NCI-H345 treated with DMSO at 0.1 percent for 48 hours (cell line): Measurements from ENCODE around the gene RASAL3.
"Not testable (repeated sequence)": the region's sequence is repeated elsewhere in the genome, so short reads cannot be mapped to it uniquely, and the experiment has no call there.

Experiments
- DNase-seq: peaks from one replicate; lab custom pipeline; 2025; ENCODE audit not compliant: unreplicated experiment; lab: John Stamatoyannopoulos, UW

The RASAL3 gene

DNA sequence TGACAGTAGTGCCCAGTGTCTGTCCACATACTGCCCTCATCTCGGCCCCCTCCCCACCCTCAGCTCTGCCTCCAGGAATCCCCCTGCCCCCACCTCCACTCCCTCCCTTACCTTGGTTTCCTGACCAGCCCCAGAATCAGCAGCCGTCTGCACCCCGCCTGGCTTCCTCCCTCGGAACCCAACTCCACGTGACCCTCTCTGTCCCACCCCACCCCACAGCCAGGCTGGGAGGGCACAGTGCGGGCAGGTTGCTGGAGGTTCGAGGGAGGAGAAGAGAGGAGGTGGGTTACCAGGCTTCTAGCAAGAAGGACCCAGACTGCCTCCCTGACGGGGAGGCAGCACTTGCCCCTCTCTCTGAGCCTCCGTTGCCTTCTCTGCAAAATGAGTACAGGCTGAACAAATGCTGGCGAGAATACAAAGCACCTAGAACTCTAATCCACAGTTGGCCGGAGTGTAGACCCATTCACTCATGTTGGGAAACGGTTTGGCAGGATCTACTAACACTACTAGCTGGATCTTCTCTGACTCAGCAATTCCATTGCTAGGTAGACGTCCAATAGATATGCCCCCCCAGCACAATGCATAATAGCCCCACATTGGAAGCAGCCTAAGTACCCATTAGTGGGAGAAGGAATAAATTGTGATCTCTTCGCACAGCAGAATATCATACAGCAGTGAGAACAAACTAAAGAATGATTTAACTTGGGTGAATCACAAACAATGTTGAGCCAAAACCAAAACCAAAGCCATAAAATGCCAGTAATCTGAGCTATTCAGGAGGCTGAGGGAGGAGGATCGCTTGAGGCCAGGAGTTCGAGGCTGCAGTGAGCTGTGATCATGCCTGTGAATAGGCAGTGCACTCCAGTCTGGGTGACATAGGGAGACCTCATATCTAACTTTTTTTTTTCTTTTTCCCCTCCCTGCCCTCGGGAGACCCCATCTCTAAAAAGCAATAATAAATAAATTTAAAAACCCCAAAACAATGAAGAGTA, at the start of gene RASAL3:
Gene RASAL3 (minus strand): TSS at position 151 of the 992 bp plus-strand sequence. CDS start 186 bp downstream, outside the sequence.
- DNase-seq: no peak

DNA sequence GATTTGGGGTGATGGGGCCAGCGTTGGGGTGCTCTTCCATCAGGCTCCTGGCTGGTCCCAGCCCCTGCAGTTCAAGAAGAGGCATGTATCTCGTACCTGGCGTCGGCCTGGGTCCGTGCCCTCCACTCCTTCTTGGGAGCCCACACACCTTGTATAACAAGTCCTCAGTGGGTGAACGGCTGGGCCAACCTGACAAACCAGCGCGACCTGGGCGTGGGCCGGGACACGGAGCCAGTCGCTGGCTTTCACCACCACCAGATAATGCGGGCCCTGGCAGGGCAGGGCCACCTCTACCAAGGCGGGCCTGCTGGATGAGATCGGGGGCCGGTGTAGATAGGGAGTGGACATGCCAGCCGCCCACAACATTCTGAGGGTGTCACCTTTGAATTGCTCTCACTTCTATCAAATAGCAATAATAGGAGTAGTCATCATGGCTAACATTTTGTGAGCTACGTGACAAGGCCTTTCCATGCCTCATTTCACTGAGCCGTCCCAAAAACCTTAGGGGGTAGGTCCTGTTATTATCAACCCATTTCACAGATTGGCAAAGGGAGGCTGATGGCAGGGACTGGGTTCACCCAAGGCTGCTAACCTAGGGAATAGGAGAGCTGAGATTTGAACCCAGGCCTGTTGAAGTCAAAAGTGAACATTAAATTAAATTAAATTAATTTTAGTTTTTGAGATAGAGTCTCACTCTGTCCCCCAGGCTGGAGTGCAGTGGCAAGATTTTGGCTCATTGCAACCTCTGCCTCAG, 47.5 kb upstream of the RASAL3 start:
- no peak for DNase-seq

DNA sequence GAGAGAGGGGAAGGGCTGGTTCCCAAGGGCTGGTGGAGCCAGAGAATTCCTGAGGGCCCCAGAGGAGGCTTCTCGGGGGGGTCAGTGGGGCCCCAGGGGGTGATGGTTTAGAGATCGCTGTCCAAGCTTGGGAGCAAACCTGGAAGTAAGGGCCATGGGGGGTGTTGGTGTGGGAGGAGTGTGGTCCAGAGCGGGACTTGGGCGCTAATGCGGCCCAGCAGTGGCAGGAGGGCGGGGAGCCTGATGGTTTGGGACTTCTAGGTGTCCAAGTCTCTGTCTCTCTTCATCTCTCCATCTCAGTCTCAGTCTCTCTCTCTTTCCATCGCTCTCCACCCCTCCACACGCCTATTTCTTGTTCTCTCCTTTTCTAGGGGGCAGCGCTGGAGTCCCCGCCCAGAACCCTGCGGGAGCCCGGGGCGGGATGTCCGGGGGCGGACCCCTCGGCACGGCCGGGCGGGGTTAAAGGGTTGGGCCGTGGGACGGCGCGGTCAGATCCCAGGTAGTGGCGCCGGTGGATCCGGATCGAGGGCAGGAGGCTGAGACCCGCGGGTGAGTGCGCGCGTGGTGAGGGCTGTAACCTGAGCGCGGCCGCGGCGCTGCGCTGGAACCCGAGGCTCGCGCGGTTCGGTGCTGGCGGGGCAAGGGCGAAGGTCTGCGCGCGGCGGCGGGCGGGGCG, 43.8 kb upstream of the RASAL3 start, which contains the start of gene CYP4F22:
Gene CYP4F22 (plus strand): TSS at position 491 of the 676 bp plus-strand sequence. CDS start 16,812 bp downstream, outside the sequence.
- DNase-seq: no peak

DNA sequence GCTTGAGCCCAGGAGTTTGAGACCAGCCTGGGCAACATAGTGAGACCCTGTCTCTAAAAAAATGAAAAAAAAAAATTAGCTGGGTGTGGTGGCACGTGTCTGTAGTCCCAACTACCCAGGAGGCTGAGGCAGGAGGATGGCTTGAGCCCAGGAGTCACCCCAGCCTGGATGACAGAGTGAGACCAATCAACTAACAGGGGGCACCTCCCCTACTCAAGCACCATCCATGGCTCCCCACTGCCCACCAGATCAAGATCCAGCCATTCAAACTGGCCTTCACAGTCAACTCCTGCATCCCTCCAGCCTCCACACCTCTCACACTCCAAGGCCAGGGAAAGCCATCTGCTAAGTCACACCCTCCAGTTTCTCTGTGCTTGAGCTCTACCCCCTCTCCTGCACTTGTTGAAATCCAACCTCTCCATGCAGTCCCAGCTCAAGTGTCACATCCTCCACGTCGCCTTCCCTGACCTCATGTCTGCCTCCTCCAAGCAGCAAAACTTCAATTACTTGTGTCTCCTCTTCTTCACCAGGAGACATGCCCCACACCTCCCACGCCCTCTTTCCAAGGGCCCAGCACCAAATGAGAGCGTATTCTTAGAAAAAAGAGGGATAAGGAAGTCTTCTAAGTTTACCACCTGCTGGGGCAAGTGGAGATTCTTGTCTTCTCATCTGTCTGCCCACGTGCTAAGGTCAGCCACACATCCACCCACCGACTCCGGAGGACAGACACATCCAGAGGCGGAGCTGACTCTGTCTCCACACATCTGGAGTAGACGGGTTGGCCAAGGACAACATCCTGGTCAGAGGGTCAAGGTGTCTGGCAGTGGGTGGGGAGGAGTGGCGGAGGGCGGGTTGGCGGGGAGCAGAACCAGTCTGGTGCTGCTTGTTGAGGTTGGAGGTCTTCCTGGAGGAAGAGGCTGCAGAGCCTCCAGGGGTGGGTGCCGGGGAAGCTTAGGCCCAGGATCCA, 43.0 kb upstream of the RASAL3 start:
- no peak for DNase-seq

DNA sequence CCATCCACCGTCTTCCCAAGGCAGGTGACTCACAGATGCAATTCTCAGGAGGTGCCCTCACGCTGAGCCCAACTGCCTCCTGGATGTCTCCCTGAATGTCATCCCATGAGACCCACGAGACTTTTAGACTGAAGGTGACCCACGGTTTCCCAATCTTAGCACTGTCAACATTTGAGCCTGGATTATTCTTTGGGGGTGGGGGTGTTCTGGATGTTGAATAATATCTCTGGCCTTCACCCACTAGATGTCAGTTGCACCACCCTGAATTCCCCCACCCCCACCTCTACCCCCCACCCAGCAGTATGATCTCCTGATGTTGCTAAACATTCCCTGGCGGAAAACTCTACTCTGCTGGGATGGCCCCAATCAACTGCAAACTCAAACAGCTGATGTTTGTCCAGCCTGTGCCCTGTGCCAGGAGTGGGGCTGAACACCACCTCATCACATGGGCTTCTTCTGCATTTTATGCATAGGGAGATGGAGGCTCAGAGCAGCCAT, 41.8 kb upstream of the RASAL3 start:
- DNase-seq: no peak

DNA sequence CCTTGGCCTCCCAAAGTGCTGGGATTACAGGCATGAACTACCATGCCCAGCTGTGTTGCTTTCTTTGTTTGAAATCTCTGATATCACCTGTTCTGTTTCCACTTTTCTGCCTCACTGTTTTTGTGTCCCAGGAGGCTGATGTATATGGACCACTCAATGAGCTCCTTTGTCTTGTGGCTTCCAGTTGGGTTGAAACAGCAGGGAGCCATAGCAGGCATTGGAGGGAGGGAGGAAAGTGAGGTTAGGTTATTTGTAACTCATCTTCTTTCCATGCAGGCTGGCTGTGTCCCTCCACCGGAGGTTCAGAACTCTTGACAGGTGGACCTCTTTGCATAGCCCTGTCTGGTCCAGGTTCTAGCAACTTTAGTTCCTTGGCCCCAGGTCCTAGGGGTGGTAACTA, 37.9 kb upstream of the RASAL3 start:
- DNase-seq: no peak

DNA sequence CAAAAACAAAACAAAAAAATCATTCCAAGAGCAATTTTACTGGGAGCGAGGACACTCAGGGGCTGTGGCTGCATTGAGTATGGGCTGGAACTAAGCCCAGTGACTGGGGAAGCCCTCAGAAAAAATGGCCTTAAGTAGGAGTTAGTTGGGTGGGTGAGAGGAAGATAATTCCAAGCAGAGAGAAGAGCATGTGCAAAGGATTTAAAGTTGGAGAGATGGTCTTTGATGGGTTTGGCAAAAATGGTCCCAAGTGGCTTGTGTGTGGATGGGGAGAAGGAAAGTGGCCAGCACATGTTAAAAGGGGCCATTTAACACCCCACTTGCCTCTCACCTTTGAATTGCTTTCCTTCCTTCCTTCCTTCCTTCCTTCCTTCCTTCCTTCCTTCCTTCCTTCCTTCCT, 37.3 kb upstream of the RASAL3 start:
- DNase-seq: no peak

DNA sequence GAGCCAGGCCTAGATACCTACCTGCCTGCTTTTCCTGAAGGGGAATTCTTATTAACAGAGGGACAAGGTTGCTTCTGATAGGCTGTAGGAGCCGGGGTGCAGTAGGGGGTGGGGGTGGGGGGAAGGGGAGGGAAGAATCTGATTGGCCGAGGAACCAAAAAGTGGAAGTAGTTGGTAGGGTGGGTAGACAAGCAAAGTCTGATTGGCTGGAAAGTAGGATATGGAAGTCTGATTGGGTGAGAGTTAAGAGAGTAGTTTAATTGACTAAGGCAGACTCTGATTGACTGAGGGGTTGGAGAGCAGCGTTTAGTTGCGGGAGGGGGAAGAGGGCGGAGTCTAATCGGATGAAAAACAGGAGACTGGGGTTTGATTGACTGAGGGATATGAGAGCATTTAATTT, 34.6 kb upstream of the RASAL3 start:
- DNase-seq: no peak

DNA sequence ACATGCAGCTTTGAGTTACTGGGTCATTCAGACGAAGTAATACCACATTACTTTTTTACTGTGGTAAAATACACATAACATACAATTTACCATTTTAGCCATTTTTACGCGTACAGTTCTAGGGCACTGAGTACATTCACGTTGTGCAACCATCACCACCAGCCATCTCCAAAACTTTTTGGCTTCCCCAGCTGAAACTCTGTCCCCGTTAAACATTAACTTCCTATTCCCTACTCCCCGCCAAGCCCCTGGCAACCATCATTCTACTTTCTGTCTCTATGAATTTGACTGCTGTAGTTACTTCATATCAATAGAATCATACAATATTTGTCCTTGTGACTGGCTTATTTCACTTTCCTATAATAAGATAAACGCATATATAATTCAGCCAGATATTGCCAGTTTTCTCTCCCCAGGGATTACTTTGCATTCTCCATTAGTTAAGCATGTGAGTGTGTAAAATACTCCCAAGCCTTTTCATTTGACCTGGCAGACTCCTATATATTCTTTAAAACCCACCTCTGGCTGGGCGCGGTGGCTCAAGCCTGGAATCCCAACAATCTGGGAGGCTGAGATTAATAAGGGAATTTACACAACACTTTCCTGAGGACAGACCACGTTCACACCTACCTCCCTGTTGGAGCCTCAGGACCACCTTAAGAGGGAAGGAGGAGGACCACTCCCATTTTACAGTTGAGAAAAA, 34.0 kb upstream of the RASAL3 start:
- no peak for DNase-seq

DNA sequence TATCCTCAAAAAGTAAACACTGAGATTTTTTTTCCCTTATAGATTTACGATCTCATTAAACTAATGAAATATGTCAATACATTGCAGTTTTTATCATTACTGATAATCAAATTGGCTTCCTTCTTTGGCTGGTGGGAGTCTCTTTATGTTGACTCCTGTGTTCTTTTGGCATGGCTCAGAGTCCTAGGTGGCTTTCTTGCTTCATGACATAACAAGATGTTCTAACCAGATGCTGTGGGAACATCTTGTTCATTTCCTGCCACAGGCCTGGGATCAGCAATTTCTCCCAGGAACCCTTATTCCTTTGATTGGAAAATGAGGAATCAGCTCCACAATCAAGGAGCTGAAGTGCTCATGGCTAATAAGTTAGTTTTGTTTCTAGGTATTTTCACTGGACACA, 30.8 kb upstream of the RASAL3 start:
- no peak for DNase-seq

DNA sequence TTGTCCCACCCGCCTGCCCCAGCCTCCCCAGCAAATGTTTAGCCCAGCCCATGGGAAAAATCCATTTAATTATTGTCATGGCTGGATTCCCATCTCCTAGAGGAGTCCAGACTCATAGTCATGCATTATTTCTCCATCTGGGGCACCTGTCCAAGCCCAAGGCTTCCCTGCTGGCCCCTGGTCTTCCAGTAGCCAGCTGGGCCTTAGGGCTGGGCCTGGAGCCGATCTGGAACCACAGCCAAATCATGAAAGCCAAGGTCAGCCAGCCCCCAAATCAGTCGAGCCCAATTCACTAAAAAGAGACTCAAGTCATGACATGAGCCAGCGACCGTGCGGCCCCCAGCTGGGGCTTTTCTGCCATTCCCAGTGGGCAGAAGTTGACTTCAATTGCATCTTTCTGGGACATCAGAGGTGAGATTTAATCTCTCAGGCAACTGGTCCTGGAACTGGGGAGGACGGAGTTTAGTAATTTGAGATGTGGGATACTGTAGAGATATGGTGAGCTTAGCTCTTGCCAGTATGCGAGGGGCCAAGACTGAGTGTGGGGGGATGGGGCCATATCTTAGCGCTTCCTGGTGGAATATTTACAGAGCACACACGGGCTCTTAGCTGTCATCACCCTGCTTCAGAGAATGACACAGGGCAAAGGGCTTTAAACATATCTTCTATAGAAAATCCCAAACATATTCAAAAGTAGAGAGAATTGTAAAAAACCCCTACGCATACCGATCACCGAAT, 24.3 kb upstream of the RASAL3 start:
- DNase-seq: no peak

DNA sequence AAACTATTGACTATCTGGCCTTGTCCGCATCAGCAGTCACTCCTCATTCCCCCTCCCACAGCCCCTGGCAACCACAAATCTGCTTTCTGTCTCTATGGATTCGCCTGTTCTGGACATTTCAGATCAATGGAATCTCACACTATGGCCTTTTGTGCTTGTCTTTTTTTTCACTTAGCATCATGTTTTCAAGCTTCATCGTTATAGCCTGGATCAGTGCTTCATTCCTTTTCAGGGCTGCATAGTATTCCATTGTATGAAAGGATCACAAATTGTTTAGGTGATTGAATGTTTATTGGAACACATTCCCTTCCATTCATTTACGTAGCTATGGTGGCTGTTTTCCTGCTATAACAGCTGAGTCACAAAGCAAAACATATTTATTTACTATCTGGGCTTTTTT, 22.7 kb upstream of the RASAL3 start:
- no peak for DNase-seq

DNA sequence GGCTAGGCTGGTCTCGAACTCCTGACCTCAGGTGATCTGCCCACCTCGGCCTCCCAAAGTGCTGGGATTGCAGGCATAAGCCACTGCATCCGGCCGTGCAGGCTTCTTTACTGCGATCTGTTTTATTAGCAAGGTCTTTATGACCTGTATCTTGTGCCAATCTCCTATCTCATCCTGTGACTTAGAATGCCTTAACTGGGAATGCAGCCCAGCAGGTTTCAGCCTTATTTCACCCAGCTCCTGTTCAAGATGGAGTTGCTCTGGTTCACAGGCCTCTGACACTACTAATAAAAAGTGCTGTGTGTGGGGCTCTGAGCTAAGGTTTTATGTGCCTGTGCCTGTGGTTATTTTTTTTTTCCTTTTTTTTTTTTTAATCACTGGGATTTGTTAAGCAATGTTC, 21.4 kb upstream of the RASAL3 start:
- DNase-seq: not testable (repeated sequence)

DNA sequence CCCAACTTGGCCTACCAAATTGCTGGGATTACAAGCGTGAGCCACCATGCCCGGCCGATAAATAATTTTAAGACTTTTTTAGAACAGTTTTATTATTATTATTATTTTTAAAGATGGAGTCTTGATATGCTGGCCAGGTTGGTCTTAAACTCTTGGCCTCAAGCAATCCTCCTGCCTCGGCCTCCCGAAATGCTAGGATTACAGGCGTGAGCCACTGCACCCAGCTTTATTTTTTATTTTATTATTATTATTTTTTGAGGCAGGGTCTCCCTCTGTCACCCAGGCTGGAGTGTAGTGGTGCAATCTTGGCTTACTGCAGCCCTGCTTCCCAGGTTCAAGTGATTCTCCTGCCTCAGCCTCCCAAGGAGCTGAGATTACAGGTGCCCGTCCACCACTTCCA, 16.7 kb upstream of the RASAL3 start:
- not testable (repeated sequence) for DNase-seq

DNA sequence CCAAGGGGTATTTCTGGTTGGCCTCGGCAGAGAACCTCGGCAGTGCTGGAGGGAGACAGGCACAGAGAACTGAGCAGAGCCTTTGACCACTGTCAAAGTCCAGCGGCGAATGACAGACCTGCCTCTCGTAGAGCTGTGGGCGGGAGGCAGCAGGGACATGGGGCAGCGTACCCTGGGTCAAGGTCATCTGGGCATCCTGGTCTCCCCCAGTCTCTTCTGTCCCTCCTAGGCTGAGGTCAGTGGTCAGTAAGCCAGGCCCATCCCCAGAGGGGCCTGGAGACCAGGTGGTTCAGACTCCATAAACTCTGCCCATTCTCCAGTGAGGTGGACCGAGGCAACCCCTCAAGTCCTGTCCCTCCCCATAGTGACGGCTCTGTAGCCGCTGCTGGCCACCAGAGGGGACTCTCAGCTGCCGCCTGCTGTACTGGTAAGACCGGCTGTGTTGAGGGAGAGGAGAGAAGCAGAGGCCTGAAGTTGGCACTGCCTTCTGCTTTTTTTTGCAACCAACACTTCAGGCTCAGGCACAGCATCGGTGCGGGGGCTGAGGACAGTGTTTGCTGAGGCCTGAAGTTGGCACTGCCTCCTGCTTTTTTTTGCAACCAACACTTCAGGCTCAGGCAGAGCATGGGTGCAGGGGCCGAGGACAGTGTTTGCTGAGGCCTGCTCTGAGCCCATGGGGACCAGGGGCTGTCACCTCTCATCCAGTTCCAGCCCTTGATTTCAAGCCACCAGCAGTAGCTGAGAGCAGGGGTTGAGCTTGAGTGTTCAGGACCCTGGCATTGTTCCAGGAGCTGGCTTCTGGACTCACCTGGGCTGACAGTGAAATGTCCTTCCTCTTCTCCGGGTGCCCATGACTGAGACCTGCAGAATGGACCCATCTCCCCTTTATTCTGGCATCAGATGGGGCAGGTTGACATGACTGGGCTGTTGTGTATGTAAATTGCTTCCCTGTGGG, 15.3 kb upstream of the RASAL3 start, which contains the start of gene PGLYRP2:
Gene PGLYRP2 (minus strand): TSS at position 111 of the 955 bp plus-strand sequence. CDS start 130 bp downstream, outside the sequence.
- DNase-seq: no peak

DNA sequence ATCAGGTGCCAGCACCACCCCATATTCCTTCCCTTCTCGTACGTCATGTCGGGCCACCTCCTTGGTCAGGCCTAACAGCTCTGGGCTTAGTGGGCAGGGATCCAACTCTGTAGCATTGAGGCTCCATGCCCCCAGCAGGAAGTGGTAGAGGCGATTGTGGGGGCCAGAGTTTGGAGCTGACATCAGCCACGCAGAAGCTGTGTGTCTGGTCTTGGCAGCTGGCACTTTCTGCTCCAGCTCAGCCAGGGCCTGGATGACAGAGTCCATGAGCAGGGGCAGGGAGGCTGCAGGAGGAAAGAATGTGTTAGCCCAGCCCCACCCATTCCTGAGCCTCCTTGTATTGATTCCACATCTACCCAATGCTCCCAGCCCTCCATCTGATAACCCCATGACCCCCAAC, 12.0 kb upstream of the RASAL3 start:
- no peak for DNase-seq

DNA sequence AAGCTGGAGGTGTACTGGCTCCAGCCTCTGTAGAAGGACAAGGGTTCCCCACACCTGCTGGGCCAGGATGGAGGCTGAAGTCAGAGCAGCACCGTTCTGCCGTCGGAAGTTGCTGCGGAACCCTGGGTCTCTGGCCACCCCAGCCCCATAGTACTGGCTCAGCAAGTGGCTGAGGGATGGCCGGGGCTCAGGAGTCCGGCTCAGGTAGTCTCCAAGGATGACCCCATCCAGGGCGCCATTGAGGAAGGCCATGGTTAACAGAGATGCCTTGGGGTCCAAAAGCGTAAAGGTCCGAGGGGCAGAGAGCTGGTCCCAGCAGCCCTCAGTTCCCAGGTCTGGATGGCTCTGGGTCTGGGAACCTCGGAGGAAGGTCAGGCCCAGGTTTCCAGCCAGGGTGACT, 11.3 kb upstream of the RASAL3 start:
- no peak for DNase-seq
